ENCODE results near the gene GLOD5.
A peak's percentile ranks its signal among the peaks of the same experiment; 100 is the strongest.

The GLOD5 gene

GRCh38 chrX:48802089-48802904, 40.8 kb downstream of the GLOD5 start:
- Histone ChIP-seq H3K27me3 (ENCODE audit: insufficient read depth, poor library complexity, severe bottlenecking) (no peaks in the 10 kb centered on the region), H3K9me3 (ENCODE audit: severe bottlenecking) (no peaks in the 10 kb centered on the region), H3K36me3 (ENCODE audit: low read depth) (peaks cover 7% of the 10 kb centered on the region), H3K4me3 (ENCODE audit: severe bottlenecking) (peak overlapping the region; percentile 47), H3K4me1 (ENCODE audit: insufficient read depth, poor library complexity, severe bottlenecking) (no peaks in the 10 kb centered on the region), H3K27ac (ENCODE audit: poor library complexity, severe bottlenecking) (peak overlapping the region; percentile 69)
- ATAC-seq (ENCODE audit: low read depth) = peak; percentile 68
- no peak for TF ChIP-seq CTCF (IDR thresholded peaks at IDR 0.05; ENCODE audit: poor library complexity, severe bottlenecking)
- peak; percentile 79 for DNase-seq (ENCODE audit: low spot score)

GRCh38 chrX:48802905-48803200, 41.3 kb downstream of the GLOD5 start:
- Histone ChIP-seq H3K9me3 (ENCODE audit: severe bottlenecking) (no peaks in the 10 kb centered on the region), H3K27me3 (ENCODE audit: insufficient read depth, poor library complexity, severe bottlenecking) (no peaks in the 10 kb centered on the region), H3K4me3 (ENCODE audit: severe bottlenecking) (peak overlapping the region; percentile 47), H3K27ac (ENCODE audit: poor library complexity, severe bottlenecking) (peak overlapping the region; percentile 69), H3K4me1 (ENCODE audit: insufficient read depth, poor library complexity, severe bottlenecking) (no peaks in the 10 kb centered on the region), H3K36me3 (ENCODE audit: low read depth) (peaks cover 7% of the 10 kb centered on the region)
- DNase-seq (ENCODE audit: low spot score) (no peak), ATAC-seq (ENCODE audit: low read depth) (no peak)
- TF ChIP-seq CTCF (IDR thresholded peaks at IDR 0.05; ENCODE audit: poor library complexity, severe bottlenecking) = no peak

GRCh38 chrX:48806081-48806480, 44.5 kb downstream of the GLOD5 start:
- Histone ChIP-seq H3K27me3 (ENCODE audit: insufficient read depth, poor library complexity, severe bottlenecking) (no peaks in the 10 kb centered on the region), H3K4me1 (ENCODE audit: insufficient read depth, poor library complexity, severe bottlenecking) (no peaks in the 10 kb centered on the region), H3K9me3 (ENCODE audit: severe bottlenecking) (no peaks in the 10 kb centered on the region), H3K36me3 (ENCODE audit: low read depth) (peaks cover 10% of the 10 kb centered on the region), H3K27ac (ENCODE audit: poor library complexity, severe bottlenecking) (no peak overlapping the region), H3K4me3 (ENCODE audit: severe bottlenecking) (no peak overlapping the region)
- no peak for DNase-seq (ENCODE audit: low spot score)
- TF ChIP-seq CTCF (IDR thresholded peaks at IDR 0.05; ENCODE audit: poor library complexity, severe bottlenecking) = no peak
- no peak for ATAC-seq (ENCODE audit: low read depth)

- no peak for TF ChIP-seq CTCF (IDR thresholded peaks at IDR 0.05; ENCODE audit: poor library complexity, severe bottlenecking)
- Histone ChIP-seq H3K4me1 (ENCODE audit: insufficient read depth, poor library complexity, severe bottlenecking) (no peaks in the 10 kb centered on the region), H3K36me3 (ENCODE audit: low read depth) (peaks cover 6% of the 10 kb centered on the region; the same call in 1 of the 2 replicates), H3K27me3 (ENCODE audit: insufficient read depth, poor library complexity, severe bottlenecking) (no peaks in the 10 kb centered on the region), H3K4me3 (ENCODE audit: severe bottlenecking) (no peak overlapping the region), H3K27ac (ENCODE audit: poor library complexity, severe bottlenecking) (no peak overlapping the region), H3K9me3 (ENCODE audit: severe bottlenecking) (no peaks in the 10 kb centered on the region)
- ATAC-seq (ENCODE audit: low read depth) (no peak), DNase-seq (ENCODE audit: low spot score) (no peak)
Observed at GRCh38 chrX:48813644-48814043, 52.1 kb downstream of the GLOD5 start.

GRCh38 chrX:48814722-48815121, 53.2 kb downstream of the GLOD5 start:
- H3K27ac ChIP-seq (ENCODE audit: poor library complexity, severe bottlenecking) = no peak overlapping the region
- ATAC-seq (ENCODE audit: low read depth) = no peak
- no peak for TF ChIP-seq CTCF (IDR thresholded peaks at IDR 0.05; ENCODE audit: poor library complexity, severe bottlenecking)

More at GRCh38 chrX:48814722-48815121, 53.2 kb downstream of the GLOD5 start:
- no peak overlapping the region for H3K4me3 ChIP-seq (ENCODE audit: severe bottlenecking)
- DNase-seq (ENCODE audit: low spot score) = no peak
- H3K4me1 ChIP-seq (ENCODE audit: insufficient read depth, poor library complexity, severe bottlenecking) = no peaks in the 10 kb centered on the region
- H3K9me3 ChIP-seq (ENCODE audit: severe bottlenecking) = no peaks in the 10 kb centered on the region
- no peaks in the 10 kb centered on the region for H3K27me3 ChIP-seq (ENCODE audit: insufficient read depth, poor library complexity, severe bottlenecking)
- peaks cover 6% of the 10 kb centered on the region; the same call in 1 of the 2 replicates for H3K36me3 ChIP-seq (ENCODE audit: low read depth)
